Measurements from ENCODE around the gene RABGAP1L. TPM values are rescaled to one million over a fixed set of nuclear protein-coding genes. Genes with fewer than 3 reads are reported as not detected.
A peak's percentile ranks its signal among the peaks of the same experiment; 100 is the strongest.

The RABGAP1L gene
- polyA plus RNA-seq, 3 donors, result 35.2 to 75.3 (median 63.3) TPM

GRCh38 chr1:174999936-175000696 lies 840.8 kb downstream of the RABGAP1L start, which contains the start of gene CACYBP:
CACYBP (plus strand) TSS chr1:174999947; CDS start chr1:175000181, 234 bp downstream.
- H3K4me3 Mint-ChIP-seq, result no peak within 1 kb of the TSS
- WGBS (ENCODE audit: insufficient coverage), result under 1% methylated on average over 65 of the region's 71 CpGs
- H3K36me3 ChIP-seq (replicated peaks in 1 of 2; ENCODE audit: control insufficient read depth in 1 of 2, insufficient read depth in 2 of 2, low read length in 2 of 2), result peaks cover 0 to 20% of the 10 kb centered on the region in 2 donors
- H3K9me3 ChIP-seq (replicated peaks in 1 of 2; ENCODE audit: control insufficient read depth in 1 of 2, insufficient read depth in 1 of 2, low read length in 2 of 2), result no peaks in the 10 kb centered on the region
- H3K9ac ChIP-seq (ENCODE audit: insufficient read depth, low read length, poor library complexity, severe bottlenecking), result peak within 1 kb of the TSS; percentile 97
- H3K36me3 Mint-ChIP-seq, result peaks cover 11 to 12% of the 10 kb centered on the region in 2 donors
- H2AFZ ChIP-seq (ENCODE audit: insufficient read depth, low read depth, low read length, poor library complexity, severe bottlenecking), result peak within 1 kb of the TSS; percentile 84
- TF ChIP-seq, protein P1, sequence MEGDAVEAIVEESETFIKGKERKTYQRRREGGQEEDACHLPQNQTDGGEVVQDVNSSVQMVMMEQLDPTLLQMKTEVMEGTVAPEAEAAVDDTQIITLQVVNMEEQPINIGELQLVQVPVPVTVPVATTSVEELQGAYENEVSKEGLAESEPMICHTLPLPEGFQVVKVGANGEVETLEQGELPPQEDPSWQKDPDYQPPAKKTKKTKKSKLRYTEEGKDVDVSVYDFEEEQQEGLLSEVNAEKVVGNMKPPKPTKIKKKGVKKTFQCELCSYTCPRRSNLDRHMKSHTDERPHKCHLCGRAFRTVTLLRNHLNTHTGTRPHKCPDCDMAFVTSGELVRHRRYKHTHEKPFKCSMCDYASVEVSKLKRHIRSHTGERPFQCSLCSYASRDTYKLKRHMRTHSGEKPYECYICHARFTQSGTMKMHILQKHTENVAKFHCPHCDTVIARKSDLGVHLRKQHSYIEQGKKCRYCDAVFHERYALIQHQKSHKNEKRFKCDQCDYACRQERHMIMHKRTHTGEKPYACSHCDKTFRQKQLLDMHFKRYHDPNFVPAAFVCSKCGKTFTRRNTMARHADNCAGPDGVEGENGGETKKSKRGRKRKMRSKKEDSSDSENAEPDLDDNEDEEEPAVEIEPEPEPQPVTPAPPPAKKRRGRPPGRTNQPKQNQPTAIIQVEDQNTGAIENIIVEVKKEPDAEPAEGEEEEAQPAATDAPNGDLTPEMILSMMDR (IDR thresholded peaks at IDR 0.05), result no peak
- peak within 1 kb of the TSS; percentile 75 to 81 (median 76) for H3K4me3 ChIP-seq (replicated peaks in 1 of 3; ENCODE audit: low read depth in 2 of 3, low read length in 3 of 3)
- H4K20me1 ChIP-seq (ENCODE audit: insufficient read depth, low read length), result peaks cover 33% of the 10 kb centered on the region
- H3K4me1 ChIP-seq (ENCODE audit: control insufficient read depth in 1 of 2, insufficient read depth in 2 of 2, low read length in 2 of 2), result peaks cover 27 to 42% of the 10 kb centered on the region in 2 donors
- H3K27ac Mint-ChIP-seq, result peak within 1 kb of the TSS in 3 of 7 donors; percentile 86 to 88 (median 87)
- H3K4me2 ChIP-seq (replicated peaks; ENCODE audit: extremely low read depth, low read length, poor library complexity, severe bottlenecking), result peak within 1 kb of the TSS; percentile 75
- no peaks in the 10 kb centered on the region for H3K27me3 Mint-ChIP-seq (ENCODE audit: low read depth in 3 of 3)
- H3K79me2 ChIP-seq (ENCODE audit: insufficient read depth, low read length), result peaks cover 53% of the 10 kb centered on the region
- intact Hi-C loops (cut with micrococcal nuclease), result loop anchor here (2.0 to 10.0 kb wide), 3 partner anchors 23 to 975 kb away; partner anchors contain the start of genes RC3H1 (in 2 of the 2) and MRPS14 (in 1 of the 2)
- H3K4me1 Mint-ChIP-seq, result peaks cover 40% of the 10 kb centered on the region
- no peaks in the 10 kb centered on the region for H3K9me3 Mint-ChIP-seq
- H3K27me3 ChIP-seq (ENCODE audit: control insufficient read depth in 2 of 2, insufficient read depth in 2 of 2, low read length in 2 of 2), result no peaks in the 10 kb centered on the region
- peak in 2 of 3 donors; percentile 17 to 40 for DNase-seq
- peak within 1 kb of the TSS; percentile 95 to 100 for H3K27ac ChIP-seq (ENCODE audit: low read depth in 1 of 2, low read length in 2 of 2)

DNA sequence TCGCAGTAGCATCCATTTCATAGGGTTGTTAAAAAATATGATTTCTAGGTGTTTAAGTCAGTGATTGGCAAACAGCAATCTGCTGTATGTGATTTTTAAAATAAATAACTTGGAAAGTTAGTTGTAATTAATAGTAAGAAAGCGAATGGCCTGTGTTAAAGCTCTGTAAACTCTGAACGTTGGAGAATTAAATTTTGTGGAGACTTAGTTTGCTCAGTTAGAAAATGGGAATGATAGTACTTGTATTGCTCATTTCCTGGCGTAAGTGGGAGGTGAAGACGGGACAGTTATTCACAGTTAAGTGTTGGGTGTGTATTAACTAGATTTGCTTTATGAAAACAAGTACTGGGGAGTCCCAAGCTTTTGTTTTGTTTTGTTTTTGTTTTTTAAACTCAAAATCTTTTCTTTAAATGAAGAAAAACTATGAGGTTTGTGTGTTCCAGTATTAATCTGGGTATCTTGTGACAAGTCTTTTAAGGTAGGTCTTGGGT lies 841.4 kb downstream of the RABGAP1L start:
- Histone ChIP-seq H3K36me3 (replicated peaks in 1 of 2; ENCODE audit: control insufficient read depth in 1 of 2, insufficient read depth in 2 of 2, low read length in 2 of 2) (peaks cover 0 to 20% of the 10 kb centered on the region in 2 donors), H4K20me1 (ENCODE audit: insufficient read depth, low read length) (peaks cover 37% of the 10 kb centered on the region), H3K4me1 (ENCODE audit: control insufficient read depth in 1 of 2, insufficient read depth in 2 of 2, low read length in 2 of 2) (peaks cover 27 to 42% of the 10 kb centered on the region in 2 donors)

More for the DNA sequence above, 841.4 kb downstream of the RABGAP1L start:
- TF ChIP-seq, protein P1 (IDR thresholded peaks at IDR 0.05), result no peak
- H3K4me3 ChIP-seq (replicated peaks in 1 of 3; ENCODE audit: low read depth in 2 of 3, low read length in 3 of 3), result peak overlapping the region; percentile 75 to 81 (median 76)
- peak in 2 of 3 donors; percentile 7 to 25 for DNase-seq
- Mint-ChIP-seq H3K4me1 (peaks cover 40% of the 10 kb centered on the region), H3K27me3 (ENCODE audit: low read depth in 3 of 3) (no peaks in the 10 kb centered on the region), H3K9me3 (no peaks in the 10 kb centered on the region), H3K27ac (peak overlapping the region in 3 of 7 donors; percentile 86 to 88 (median 87)), H3K4me3 (no peak overlapping the region), H3K36me3 (peaks cover 15% of the 10 kb centered on the region in 2 donors)
- H3K27ac ChIP-seq (ENCODE audit: low read depth in 1 of 2, low read length in 2 of 2), result peak overlapping the region; percentile 63 to 100
- intact Hi-C loops (cut with micrococcal nuclease), result loop anchor here in 1 of 2 donors (10.0 kb wide), 1 partner anchor 976 kb away; the partner anchor contains the start of gene RC3H1
- no peaks in the 10 kb centered on the region for H3K27me3 ChIP-seq (ENCODE audit: control insufficient read depth in 2 of 2, insufficient read depth in 2 of 2, low read length in 2 of 2)
- H2AFZ ChIP-seq (ENCODE audit: insufficient read depth, low read depth, low read length, poor library complexity, severe bottlenecking), result peak overlapping the region; percentile 84
- H3K4me2 ChIP-seq (replicated peaks; ENCODE audit: extremely low read depth, low read length, poor library complexity, severe bottlenecking), result peak overlapping the region; percentile 75
- 8% methylated on average over 4 of the region's 5 CpGs for WGBS (ENCODE audit: insufficient coverage)
- H3K9ac ChIP-seq (ENCODE audit: insufficient read depth, low read length, poor library complexity, severe bottlenecking), result peak overlapping the region; percentile 97
- peaks cover 59% of the 10 kb centered on the region for H3K79me2 ChIP-seq (ENCODE audit: insufficient read depth, low read length)
- H3K9me3 ChIP-seq (replicated peaks in 1 of 2; ENCODE audit: control insufficient read depth in 1 of 2, insufficient read depth in 1 of 2, low read length in 2 of 2), result no peaks in the 10 kb centered on the region

Measured in CD14-positive monocyte (primary cell).